ENCODE measurements around the gene CACNG3.

The CACNG3 gene

DNA sequence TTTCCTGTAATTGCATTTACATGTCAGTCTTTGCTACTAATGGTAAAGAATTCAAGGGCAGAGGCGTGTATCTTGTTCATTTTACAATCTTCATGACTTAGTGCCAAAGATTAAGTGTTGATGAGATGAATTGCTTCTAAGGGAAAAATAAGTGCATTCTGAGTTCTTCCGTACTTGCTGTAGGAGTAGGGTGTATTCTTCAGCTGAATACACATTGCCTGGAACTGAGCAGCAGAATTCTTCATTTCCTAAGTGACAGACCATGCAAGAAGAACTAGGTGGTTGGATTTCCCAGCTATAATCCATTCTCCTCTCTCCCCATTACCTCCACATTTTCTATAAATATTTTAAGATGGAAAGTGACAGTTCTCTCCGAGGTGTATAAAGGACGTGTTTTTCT lies 104.8 kb downstream of the CACNG3 start:
- no peak for TF ChIP-seq CREB1 (IDR thresholded peaks at IDR 0.05; ENCODE audit: low read depth)
- no peak for TF ChIP-seq EP300 (IDR thresholded peaks at IDR 0.05; ENCODE audit: borderline replicate concordance)
- no peak for TF ChIP-seq FOXM1 (IDR thresholded peaks at IDR 0.05; ENCODE audit: borderline replicate concordance, low read depth)
- no peak for TF ChIP-seq TAF1 (IDR thresholded peaks at IDR 0.05; ENCODE audit: low read depth)
- TF ChIP-seq, protein P1, sequence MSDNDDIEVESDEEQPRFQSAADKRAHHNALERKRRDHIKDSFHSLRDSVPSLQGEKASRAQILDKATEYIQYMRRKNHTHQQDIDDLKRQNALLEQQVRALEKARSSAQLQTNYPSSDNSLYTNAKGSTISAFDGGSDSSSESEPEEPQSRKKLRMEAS (IDR thresholded peaks at IDR 0.05): no peak
- TF ChIP-seq, protein P2, sequence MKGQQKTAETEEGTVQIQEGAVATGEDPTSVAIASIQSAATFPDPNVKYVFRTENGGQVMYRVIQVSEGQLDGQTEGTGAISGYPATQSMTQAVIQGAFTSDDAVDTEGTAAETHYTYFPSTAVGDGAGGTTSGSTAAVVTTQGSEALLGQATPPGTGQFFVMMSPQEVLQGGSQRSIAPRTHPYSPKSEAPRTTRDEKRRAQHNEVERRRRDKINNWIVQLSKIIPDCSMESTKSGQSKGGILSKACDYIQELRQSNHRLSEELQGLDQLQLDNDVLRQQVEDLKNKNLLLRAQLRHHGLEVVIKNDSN (IDR thresholded peaks at IDR 0.05): no peak
- no peak for TF ChIP-seq YY1 (IDR thresholded peaks at IDR 0.05; ENCODE audit: low read depth)
- TF ChIP-seq NFIC (IDR thresholded peaks at IDR 0.05): no peak
- no peak for TF ChIP-seq ZBTB7A (IDR thresholded peaks at IDR 0.05; ENCODE audit: low read depth)
- TF ChIP-seq TCF12 (IDR thresholded peaks at IDR 0.05; ENCODE audit: low read depth): no peak
- TF ChIP-seq CEBPB (IDR thresholded peaks at IDR 0.05): no peak
- no peak for TF ChIP-seq TEAD4 (IDR thresholded peaks at IDR 0.05)
- TF ChIP-seq EGR1 (IDR thresholded peaks at IDR 0.05): no peak
- TF ChIP-seq, protein P3, sequence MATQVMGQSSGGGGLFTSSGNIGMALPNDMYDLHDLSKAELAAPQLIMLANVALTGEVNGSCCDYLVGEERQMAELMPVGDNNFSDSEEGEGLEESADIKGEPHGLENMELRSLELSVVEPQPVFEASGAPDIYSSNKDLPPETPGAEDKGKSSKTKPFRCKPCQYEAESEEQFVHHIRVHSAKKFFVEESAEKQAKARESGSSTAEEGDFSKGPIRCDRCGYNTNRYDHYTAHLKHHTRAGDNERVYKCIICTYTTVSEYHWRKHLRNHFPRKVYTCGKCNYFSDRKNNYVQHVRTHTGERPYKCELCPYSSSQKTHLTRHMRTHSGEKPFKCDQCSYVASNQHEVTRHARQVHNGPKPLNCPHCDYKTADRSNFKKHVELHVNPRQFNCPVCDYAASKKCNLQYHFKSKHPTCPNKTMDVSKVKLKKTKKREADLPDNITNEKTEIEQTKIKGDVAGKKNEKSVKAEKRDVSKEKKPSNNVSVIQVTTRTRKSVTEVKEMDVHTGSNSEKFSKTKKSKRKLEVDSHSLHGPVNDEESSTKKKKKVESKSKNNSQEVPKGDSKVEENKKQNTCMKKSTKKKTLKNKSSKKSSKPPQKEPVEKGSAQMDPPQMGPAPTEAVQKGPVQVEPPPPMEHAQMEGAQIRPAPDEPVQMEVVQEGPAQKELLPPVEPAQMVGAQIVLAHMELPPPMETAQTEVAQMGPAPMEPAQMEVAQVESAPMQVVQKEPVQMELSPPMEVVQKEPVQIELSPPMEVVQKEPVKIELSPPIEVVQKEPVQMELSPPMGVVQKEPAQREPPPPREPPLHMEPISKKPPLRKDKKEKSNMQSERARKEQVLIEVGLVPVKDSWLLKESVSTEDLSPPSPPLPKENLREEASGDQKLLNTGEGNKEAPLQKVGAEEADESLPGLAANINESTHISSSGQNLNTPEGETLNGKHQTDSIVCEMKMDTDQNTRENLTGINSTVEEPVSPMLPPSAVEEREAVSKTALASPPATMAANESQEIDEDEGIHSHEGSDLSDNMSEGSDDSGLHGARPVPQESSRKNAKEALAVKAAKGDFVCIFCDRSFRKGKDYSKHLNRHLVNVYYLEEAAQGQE (IDR thresholded peaks at IDR 0.05; ENCODE audit: low read depth): no peak
- TF ChIP-seq RAD21 (IDR thresholded peaks at IDR 0.05; ENCODE audit: low read depth): no peak

DNA sequence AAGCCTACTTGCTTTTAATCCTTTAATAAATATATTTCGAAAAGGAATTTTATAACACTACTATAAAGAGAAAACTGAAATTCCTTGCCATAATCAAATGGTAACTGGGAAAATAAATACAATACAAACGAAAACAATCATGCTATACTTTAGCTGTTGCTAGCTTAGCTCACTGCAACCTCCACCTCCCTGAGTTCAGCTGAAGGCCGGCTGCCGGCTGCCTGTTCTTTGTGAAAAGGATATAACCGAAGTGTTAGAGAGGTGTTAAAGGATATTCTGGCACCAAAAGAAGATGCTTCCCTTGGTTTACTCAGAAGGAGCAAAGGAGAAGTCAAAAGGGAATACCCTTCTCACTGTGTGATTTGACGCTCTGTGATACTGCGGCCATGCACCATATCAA lies 108.5 kb downstream of the CACNG3 start:
- TF ChIP-seq NFIC (IDR thresholded peaks at IDR 0.05): no peak
- TF ChIP-seq, protein P2 (IDR thresholded peaks at IDR 0.05): no peak
- no peak for TF ChIP-seq TAF1 (IDR thresholded peaks at IDR 0.05; ENCODE audit: low read depth)
- no peak for TF ChIP-seq FOXM1 (IDR thresholded peaks at IDR 0.05; ENCODE audit: borderline replicate concordance, low read depth)
- TF ChIP-seq, protein P1 (IDR thresholded peaks at IDR 0.05): no peak
- TF ChIP-seq ZBTB7A (IDR thresholded peaks at IDR 0.05; ENCODE audit: low read depth): no peak
- TF ChIP-seq, protein P3 (IDR thresholded peaks at IDR 0.05; ENCODE audit: low read depth): no peak
- no peak for TF ChIP-seq YY1 (IDR thresholded peaks at IDR 0.05; ENCODE audit: low read depth)
- TF ChIP-seq TEAD4 (IDR thresholded peaks at IDR 0.05): no peak
- TF ChIP-seq CEBPB (IDR thresholded peaks at IDR 0.05): no peak
- TF ChIP-seq CREB1 (IDR thresholded peaks at IDR 0.05; ENCODE audit: low read depth): no peak
- TF ChIP-seq EP300 (IDR thresholded peaks at IDR 0.05; ENCODE audit: borderline replicate concordance): no peak

DNA sequence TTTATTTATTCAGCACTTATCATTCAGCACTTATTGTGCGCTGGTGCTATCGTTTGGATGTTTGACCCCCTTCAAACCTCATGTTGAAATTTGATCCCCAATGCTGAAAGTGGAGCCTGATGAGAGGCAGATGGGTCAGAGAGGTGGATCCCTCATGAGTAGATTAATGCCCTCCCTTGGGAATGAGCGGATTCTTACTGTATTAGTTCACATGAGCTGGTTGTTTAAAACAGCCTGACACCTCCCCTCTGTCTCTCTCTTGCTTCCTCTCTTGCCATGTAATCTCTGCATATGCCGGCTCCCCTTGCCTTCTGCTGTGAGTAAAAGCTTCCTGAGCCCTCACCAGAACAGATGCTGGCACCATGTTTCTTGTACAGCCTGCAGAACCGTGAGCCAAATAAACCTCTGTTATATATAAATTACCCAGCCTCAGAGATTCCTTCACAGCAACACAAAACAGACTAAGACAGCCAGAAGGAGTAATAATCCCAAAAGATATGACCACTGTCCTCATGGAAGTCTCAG lies 111.1 kb downstream of the CACNG3 start:
- TF ChIP-seq RAD21 (IDR thresholded peaks at IDR 0.05; ENCODE audit: low read depth): no peak
- TF ChIP-seq CREB1 (IDR thresholded peaks at IDR 0.05; ENCODE audit: low read depth): no peak
- TF ChIP-seq TCF12 (IDR thresholded peaks at IDR 0.05; ENCODE audit: low read depth): no peak
- no peak for TF ChIP-seq ZBTB7A (IDR thresholded peaks at IDR 0.05; ENCODE audit: low read depth)
- no peak for TF ChIP-seq YY1 (IDR thresholded peaks at IDR 0.05; ENCODE audit: low read depth)
- TF ChIP-seq, protein P1 (IDR thresholded peaks at IDR 0.05): no peak
- TF ChIP-seq EGR1 (IDR thresholded peaks at IDR 0.05): no peak
- no peak for TF ChIP-seq CEBPB (IDR thresholded peaks at IDR 0.05)
- TF ChIP-seq EP300 (IDR thresholded peaks at IDR 0.05; ENCODE audit: borderline replicate concordance): no peak
- no peak for TF ChIP-seq FOXM1 (IDR thresholded peaks at IDR 0.05; ENCODE audit: borderline replicate concordance, low read depth)
- TF ChIP-seq, protein P3 (IDR thresholded peaks at IDR 0.05; ENCODE audit: low read depth): no peak
- no peak for TF ChIP-seq NFIC (IDR thresholded peaks at IDR 0.05)
- TF ChIP-seq TEAD4 (IDR thresholded peaks at IDR 0.05): no peak
- TF ChIP-seq, protein P2 (IDR thresholded peaks at IDR 0.05): no peak
- no peak for TF ChIP-seq TAF1 (IDR thresholded peaks at IDR 0.05; ENCODE audit: low read depth)
